GM12878 (cell line): ENCODE data around the gene SCNN1A. TPM values are rescaled to one million over a fixed set of nuclear protein-coding genes. Genes with fewer than 3 reads are reported as not detected.

ENCODE experiments used
- ATAC-seq: fragments of 200-7000 bp; cut with Tn5 transposase; 3 replicates; pipeline ENCODE4 v1.9.1; 2020; ENCODE audit warnings: mild to moderate bottlenecking, moderate library complexity
- BruUV-seq: library from RNA; stranded (reverse); fragments of 400-500 nt; replicated peaks from 2 replicates; lab custom pipeline; 2021; lab: Mats Ljungman, UMichigan
- CTCF ChIA-PET: fragments of 300-600 bp; sonication (Branson Sonifier 250); formaldehyde crosslinking; extraction: SDS; loops from one replicate; lab custom pipeline; 2021; ENCODE audit warnings: inconsistent platforms; lab: Yijun Ruan, JAX
- POLR2A ChIA-PET: fragments of 350-600 bp; formaldehyde crosslinking; extraction: SDS; loops from one replicate; lab custom pipeline; 2021; ENCODE audit warnings: inconsistent platforms; lab: Charles Lee
- RAD21 ChIA-PET: fragments of 300-600 bp; sonication (Branson Sonifier 250); formaldehyde crosslinking; loops from one replicate; lab custom pipeline; 2023; ENCODE audit warnings: antibody characterized with exemption; ENCODE audit not compliant: unreplicated experiment; lab: Charles Lee
- SMC1A ChIA-PET: fragments of 300-600 bp; sonication (Branson Sonifier 250); formaldehyde crosslinking; loops from one replicate; lab custom pipeline; 2023; ENCODE audit not compliant: unreplicated experiment, uncharacterized antibody; lab: Charles Lee
- DNase-seq: peaks from one replicate; pipeline ENCODE4 v3.0.0-alpha.2; 2011; ENCODE audit warnings: low read depth, low spot score
- FAIRE-seq: peaks from 3 replicates; lab custom pipeline; 2011; peaks lifted over from hg19 to GRCh38; lab: Jason Lieb, UNC
- H2AFZ ChIP-seq: 2 replicates; pipeline ENCODE4 v1.6.0; 2011; ENCODE audit warnings: low read depth, low read length, control low read depth; ENCODE audit not compliant: control insufficient read depth
- H3K27ac ChIP-seq: 2 replicates; pipeline ENCODE4 v1.5.1; 2011; ENCODE audit warnings: control low read depth; ENCODE audit not compliant: control insufficient read depth, insufficient read depth
- H3K27me3 ChIP-seq, 2 experiments: replicated peaks in 1 of 2; 2 replicates each; pipeline versions ENCODE4 v1.6.0 to v1.6.1; 2011; ENCODE audit warnings: low read length in 1 of 2; ENCODE audit not compliant: control insufficient read depth in 2 of 2, insufficient read depth in 2 of 2
- H3K36me3 ChIP-seq, 2 experiments: 2 replicates each; pipeline ENCODE4 v1.5.1; 2011; ENCODE audit warnings: low read length in 1 of 2; ENCODE audit not compliant: control insufficient read depth in 2 of 2, insufficient read depth in 2 of 2
- H3K4me1 ChIP-seq: 2 replicates; pipeline ENCODE4 v1.6.1; 2011; ENCODE audit warnings: mild to moderate bottlenecking, low read length, moderate library complexity, mixed read lengths; ENCODE audit not compliant: control insufficient read depth, insufficient read depth
- H3K4me2 ChIP-seq: 2 replicates; pipeline ENCODE4 v1.6.0; 2011; ENCODE audit warnings: control low read depth; ENCODE audit not compliant: control insufficient read depth, insufficient read depth
- H3K4me3 ChIP-seq: fragments of 200-600 bp; sonication (generic); 2 replicates; pipeline ENCODE4 v1.5.1; 2016
- H3K79me2 ChIP-seq: 2 replicates; pipeline ENCODE4 v1.6.0; 2011; ENCODE audit warnings: low read length; ENCODE audit not compliant: control insufficient read depth, insufficient read depth
- H3K9ac ChIP-seq: 2 replicates; pipeline ENCODE4 v1.8.0; 2011; ENCODE audit warnings: low read length, control low read depth, mixed read lengths; ENCODE audit not compliant: control insufficient read depth, insufficient read depth
- H3K9me3 ChIP-seq: replicated peaks from 3 replicates; pipeline ENCODE4 v1.5.1; 2011; ENCODE audit warnings: mild to moderate bottlenecking, low read length; ENCODE audit not compliant: control insufficient read depth, insufficient read depth
- H4K20me1 ChIP-seq: 2 replicates; pipeline ENCODE4 v1.6.0; 2011; ENCODE audit not compliant: control insufficient read depth, insufficient read depth
- ATF3 ChIP-seq: IDR thresholded peaks from 2 replicates; pipeline ENCODE4 v1.6.1; 2011; ENCODE audit warnings: low read depth, mild to moderate bottlenecking, low read length, moderate library complexity, borderline replicate concordance; ENCODE audit errors: extremely low read depth
- ATF7 ChIP-seq: fragments of 450-650 bp; IDR thresholded peaks from 2 replicates; pipeline ENCODE4 v1.6.1; 2016; ENCODE audit warnings: low read depth, mild to moderate bottlenecking
- EP300 ChIP-seq, 2 experiments: fragments of 150-350 bp in 1 of 2; IDR thresholded peaks; 2 replicates each; pipeline ENCODE4 v1.6.1; 2011 to 2012; ENCODE audit warnings: low read depth in 2 of 2, low read length in 2 of 2, borderline replicate concordance in 1 of 2, improper control_type of control experiment in 1 of 2, inconsistent platforms in 1 of 2; ENCODE audit not compliant: control insufficient read depth in 1 of 2
- JUND ChIP-seq: IDR thresholded peaks from 2 replicates; pipeline ENCODE4 v1.6.1; 2012; ENCODE audit warnings: low read depth, mild to moderate bottlenecking, low read length, improper control_type of control experiment, moderate library complexity
- NFIC ChIP-seq: IDR thresholded peaks from 2 replicates; pipeline ENCODE4 v1.6.1; 2012; ENCODE audit warnings: low read depth, mild to moderate bottlenecking, inconsistent platforms, low read length, moderate library complexity
- NR2C1 ChIP-seq: fragments of 450-650 bp; IDR thresholded peaks from 2 replicates; pipeline ENCODE4 v1.6.1; 2017; ENCODE audit warnings: antibody characterized with exemption, mild to moderate bottlenecking, moderate library complexity
- RELB ChIP-seq: fragments of 450-650 bp; IDR thresholded peaks from 2 replicates; pipeline ENCODE4 v1.6.1; 2017; ENCODE audit warnings: low read depth, mild to moderate bottlenecking, moderate library complexity
- RUNX3 ChIP-seq: IDR thresholded peaks from 2 replicates; pipeline ENCODE4 v1.6.1; 2012; ENCODE audit warnings: low read length, inconsistent platforms
- WGBS: methylation state at CpG from one replicate; pipeline ENCODE4 v1.1.6; 2016; ENCODE audit warnings: low lambda C conversion rate; ENCODE audit not compliant: insufficient replicate concordance, insufficient coverage; ENCODE audit errors: missing lambda C conversion rate; 5-methylcytosine and 5-hydroxymethylcytosine counted together
- in situ Hi-C: fragments of 300-500 bp; cut with MboI; formaldehyde crosslinking; loops from 9 replicates; pipeline ENCODE4 v1.14.3; 2018; ENCODE audit warnings: mixed read lengths
- intact Hi-C: fragments of 100-400 bp; cut with micrococcal nuclease; formaldehyde crosslinking; loops from one replicate; pipeline ENCODE4 v1.14.2; 2022; ENCODE audit not compliant: unreplicated experiment
- polyA plus RNA-seq, 11 experiments: library from polyadenylated mRNA; depleted of rRNA in 4 of 11; unstranded in 6 of 11; stranded (reverse) in 5 of 11; fragments of >200 nt; fragmentation: Nextera tagmentation in 4 of 11; fragmentation: Illumina TruSeq in 1 of 11; extraction: Ambion mirVana in 4 of 11; extraction: Trizol in 1 of 11; gene quantifications; 1 replicate in 1 of 11; 2 replicates in 10 of 11; pipeline versions ENCODE4 v1.2.1 to v1.2.3, GENCODE V29; 2011 to 2016; ENCODE audit warnings: inconsistent platforms in 2 of 11, missing spikeins in 2 of 11, low read depth in 1 of 11
- total RNA-seq, 4 experiments: library from RNA; depleted of rRNA in 3 of 4; stranded (reverse); fragments of >200 nt in 3 of 4; fragmentation: Illumina TruSeq in 1 of 4; extraction: Trizol in 1 of 4; gene quantifications; 2 replicates each; pipeline versions ENCODE4 v1.2.1 to v1.2.3, GENCODE V29; 2013 to 2021
- TF ChIP-seq, protein P1 (sequence below): fragments of 150-350 bp; IDR thresholded peaks from 2 replicates; pipeline ENCODE4 v1.6.1; 2014; ENCODE audit warnings: mild to moderate bottlenecking, low read depth, low read length

SCNN1A gene
- total and polyA plus RNA-seq, 10 of the 15 experiments (the other 5 are each of a cell fraction or from before 2014, with no cell fraction given) = 0.14 to 0.69 TPM; not detected in 8

- TF ChIP-seq RUNX3 (no peak), NR2C1 (no peak)
Measured at GRCh38 chr12:6323995-6324711, 51.2 kb downstream of the SCNN1A start (continued).

- no peaks in the 10 kb centered on the region for H3K9me3 ChIP-seq
- H3K79me2 ChIP-seq = no peaks in the 10 kb centered on the region
- ATAC-seq (peak; percentile 87), DNase-seq (peak; percentile 71), FAIRE-seq (peak; percentile 97)
- no peaks in the 10 kb centered on the region for H4K20me1 ChIP-seq
- H3K4me1 ChIP-seq = peaks cover 31% of the 10 kb centered on the region
- no TSS peak for BruUV-seq
- H3K27me3 ChIP-seq = no peaks in the 10 kb centered on the region
- in situ Hi-C loops (no loop called here), intact Hi-C loops (loop anchor here (2.0 to 5.0 kb wide), 2 partner anchors 99 to 144 kb away; no protein-coding TSS in a partner anchor)
- ChIA-PET POLR2A (interaction anchor here (0.6 to 2.2 kb wide), 8 partner anchors 10 to 157 kb away, joined by 3 to 14 read pairs (median 4); partner anchors contain the start of genes TNFRSF1A and VAMP1), CTCF (interaction anchor here (0.6 to 2.1 kb wide), 24 partner anchors 10 to 183 kb away, joined by 3 to 48 read pairs (median 4); partner anchors contain the start of gene VAMP1), RAD21 (interaction anchor here (0.8 to 2.0 kb wide), 18 partner anchors 11 to 308 kb away, joined by 3 to 23 read pairs (median 4); partner anchors contain the start of genes MRPL51, TNFRSF1A and VAMP1), SMC1A (interaction anchor here (0.8 to 2.5 kb wide), 18 partner anchors 9 to 361 kb away, joined by 3 to 32 read pairs (median 4); partner anchors contain the start of gene TNFRSF1A)
- no peak overlapping the region for H3K4me3 ChIP-seq
- H3K4me2 ChIP-seq = peak overlapping the region; percentile 85
- peak overlapping the region; percentile 84 for H2AFZ ChIP-seq
- WGBS = 11% methylated on average over 14 of the region's 14 CpGs
- H3K27ac ChIP-seq = peak overlapping the region; percentile 79
- peak overlapping the region; percentile 60 for H3K9ac ChIP-seq
- no peaks in the 10 kb centered on the region; a peak in 1 of 4 replicates for H3K36me3 ChIP-seq
- TF ChIP-seq ATF7 (peak; percentile 71), NFIC (0 out of 2 replicates have a peak, but pooled peaks have one; percentile 46), EP300 (IDR thresholded peaks at IDR 0.05; ENCODE audit: borderline replicate concordance in 1 of 2, control insufficient read depth in 1 of 2, low read depth in 2 of 2, low read length in 2 of 2) (peak; percentile 46 to 53; a peak in 1 of 4 replicates), JUND (no peak), RELB (peak; percentile 92), ATF3 (no peak)
- TF ChIP-seq, protein P1, sequence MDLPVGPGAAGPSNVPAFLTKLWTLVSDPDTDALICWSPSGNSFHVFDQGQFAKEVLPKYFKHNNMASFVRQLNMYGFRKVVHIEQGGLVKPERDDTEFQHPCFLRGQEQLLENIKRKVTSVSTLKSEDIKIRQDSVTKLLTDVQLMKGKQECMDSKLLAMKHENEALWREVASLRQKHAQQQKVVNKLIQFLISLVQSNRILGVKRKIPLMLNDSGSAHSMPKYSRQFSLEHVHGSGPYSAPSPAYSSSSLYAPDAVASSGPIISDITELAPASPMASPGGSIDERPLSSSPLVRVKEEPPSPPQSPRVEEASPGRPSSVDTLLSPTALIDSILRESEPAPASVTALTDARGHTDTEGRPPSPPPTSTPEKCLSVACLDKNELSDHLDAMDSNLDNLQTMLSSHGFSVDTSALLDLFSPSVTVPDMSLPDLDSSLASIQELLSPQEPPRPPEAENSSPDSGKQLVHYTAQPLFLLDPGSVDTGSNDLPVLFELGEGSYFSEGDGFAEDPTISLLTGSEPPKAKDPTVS = no peak
Measured at GRCh38 chr12:6323340-6323994, 51.9 kb downstream of the SCNN1A start.
